ENCODE results near the gene NPLOC4.

- no peak for TF ChIP-seq CTCF (conservative IDR thresholded peaks at IDR 0.05 in 1 of 2, IDR thresholded peaks at IDR 0.05 in 1 of 2; ENCODE audit: low read depth in 1 of 2, low read length in 2 of 2)
- TF ChIP-seq EZH2 (IDR thresholded peaks at IDR 0.05; ENCODE audit: low read length, missing control alignments): no peak
Measured at GRCh38 chr17:81641825-81642489, 5.0 kb upstream of the NPLOC4 start.

Measured in fibroblast of lung (primary cell).